NCI-H69 (cell line): ENCODE data around the gene CAPN13.
"Not testable (repeated sequence)": the region's sequence is repeated elsewhere in the genome, so short reads cannot be mapped to it uniquely, and the experiment has no call there.

ENCODE experiments used
- DNase-seq: peaks from one replicate; lab custom pipeline; 2025; lab: John Stamatoyannopoulos, UW

Gene CAPN13

DNA sequence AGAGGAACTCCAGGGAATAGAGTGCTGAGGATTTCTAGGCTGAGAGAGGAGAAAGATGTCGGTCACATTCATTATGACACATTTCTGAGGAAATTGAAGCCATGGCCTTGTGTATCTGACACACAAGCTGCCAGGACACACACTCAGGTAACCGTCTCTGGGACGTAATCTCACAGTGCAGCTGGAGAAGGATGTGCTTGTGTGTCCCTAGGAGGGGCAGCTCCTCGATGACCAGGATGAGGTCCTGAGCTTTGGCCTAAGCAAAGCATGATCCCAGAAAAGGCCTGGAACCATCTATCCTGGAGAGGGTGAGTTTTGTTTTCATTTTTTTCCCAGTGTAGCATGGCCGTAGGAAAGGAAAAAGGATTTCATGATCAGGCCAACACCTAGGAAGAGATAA is 102.2 kb downstream of the CAPN13 start:
- no peak for DNase-seq

DNA sequence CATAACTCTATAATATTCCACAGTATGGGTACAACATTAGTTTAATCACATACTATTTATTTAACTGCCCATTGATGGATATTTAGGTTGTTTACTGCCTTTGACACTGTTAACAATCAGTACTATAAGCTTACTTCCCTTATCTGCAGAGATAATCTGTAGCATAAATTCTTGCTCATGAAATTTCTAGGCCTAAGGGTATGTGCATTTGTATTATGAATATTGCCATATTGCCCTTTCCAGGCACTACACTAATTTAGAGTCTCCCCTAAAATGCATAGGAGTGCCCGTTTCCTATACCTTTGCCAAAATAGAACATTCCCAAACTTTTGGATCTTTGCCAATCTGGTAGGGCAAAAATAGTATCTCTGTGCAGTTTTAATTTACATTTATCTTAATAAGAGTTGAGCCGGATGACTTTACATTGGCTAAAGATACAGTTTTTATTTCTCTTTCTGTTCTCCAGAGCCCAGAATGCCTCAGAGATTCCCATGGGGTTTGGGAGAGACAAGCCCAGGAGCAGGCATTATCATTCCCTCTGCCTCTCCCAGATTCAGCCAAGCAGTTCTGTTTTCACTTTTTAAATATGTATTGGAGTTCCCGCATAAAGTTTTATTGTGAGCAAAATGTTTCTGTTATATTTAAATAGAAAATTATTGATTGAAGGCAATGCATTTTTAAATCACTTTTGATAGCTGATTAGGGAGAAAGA is 102.8 kb downstream of the CAPN13 start:
- no peak for DNase-seq

DNA sequence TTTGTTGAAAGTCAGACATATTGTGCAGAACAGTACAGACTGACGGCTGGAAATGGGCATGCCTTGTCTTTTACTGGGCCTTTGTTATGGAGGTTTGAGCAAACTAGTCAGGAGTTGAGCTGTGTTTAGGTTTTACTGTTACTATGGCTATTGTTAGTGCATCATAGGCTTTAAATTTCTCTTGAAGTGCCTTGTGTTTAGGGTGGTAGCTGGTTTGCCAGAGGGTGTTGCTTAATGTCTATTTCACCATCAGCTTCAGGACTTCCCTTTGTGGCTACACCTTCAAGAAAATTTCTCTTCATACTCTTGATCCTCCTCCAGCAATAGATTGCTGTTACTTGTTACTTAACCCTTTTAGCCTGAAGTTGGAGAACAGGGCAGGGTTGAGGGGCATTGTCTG is 104.6 kb downstream of the CAPN13 start:
- no peak for DNase-seq

DNA sequence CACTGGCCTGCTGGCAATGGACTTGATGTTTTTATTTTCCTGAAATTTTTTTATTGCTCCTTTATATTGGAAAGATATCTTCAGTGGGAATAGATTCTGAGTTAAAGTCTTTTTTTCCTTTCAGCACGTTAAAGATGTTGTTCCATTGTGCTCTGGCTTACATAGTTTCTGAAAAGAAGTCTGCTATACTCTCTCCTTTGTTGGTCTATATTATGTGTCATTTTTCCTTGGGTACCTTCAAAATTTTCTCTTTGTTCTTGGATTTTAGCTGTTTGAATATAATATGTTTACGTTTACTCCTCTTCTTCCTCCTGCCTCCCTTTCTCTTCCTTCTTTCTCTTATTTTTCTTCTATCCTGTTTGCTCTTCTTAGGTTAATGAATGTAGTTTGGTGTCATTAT is 105.5 kb downstream of the CAPN13 start:
- DNase-seq = peak; percentile 3

- not testable (repeated sequence) for DNase-seq
Observed at GRCh38 chr2:30697242-30698103, 109.8 kb downstream of the CAPN13 start.

GRCh38 chr2:30695749-30696148 is 111.5 kb downstream of the CAPN13 start:
- DNase-seq = no peak

DNA sequence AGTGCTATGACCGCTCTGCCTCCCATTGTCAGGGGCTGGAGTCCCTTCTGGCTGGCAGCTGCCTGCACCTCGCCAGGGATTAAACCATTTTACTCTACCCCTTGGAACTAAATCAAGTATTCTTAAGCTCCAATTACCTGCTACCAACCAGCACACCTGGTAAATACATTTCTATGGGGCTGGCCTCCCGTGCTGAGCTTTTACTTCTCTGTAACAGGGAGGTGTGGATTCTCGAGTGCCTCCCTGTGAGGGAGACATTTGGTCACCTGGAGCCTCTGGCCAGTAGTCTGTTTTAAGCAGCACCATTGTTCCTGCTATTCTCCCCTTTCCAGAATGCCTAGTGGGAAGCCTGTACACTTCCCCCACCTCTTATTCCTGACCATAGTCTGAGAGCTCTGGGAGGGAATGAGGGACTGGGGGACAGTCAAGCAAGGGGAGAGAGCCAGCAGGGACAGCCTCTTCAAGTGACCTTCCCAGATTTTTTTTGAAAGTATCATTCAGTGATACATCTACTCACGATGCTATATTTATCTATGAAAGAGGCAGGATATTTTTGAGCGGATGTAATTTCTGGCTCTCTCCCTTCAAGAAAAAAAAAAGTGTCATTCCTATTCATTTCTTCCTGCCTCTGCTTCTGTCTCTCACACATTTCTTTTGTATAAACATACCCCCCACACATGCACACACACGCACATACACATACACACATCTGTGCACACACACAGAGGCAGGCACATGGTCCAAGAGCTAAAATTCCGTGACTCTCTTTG is 112.8 kb downstream of the CAPN13 start:
- DNase-seq = peak; percentile 83

DNA sequence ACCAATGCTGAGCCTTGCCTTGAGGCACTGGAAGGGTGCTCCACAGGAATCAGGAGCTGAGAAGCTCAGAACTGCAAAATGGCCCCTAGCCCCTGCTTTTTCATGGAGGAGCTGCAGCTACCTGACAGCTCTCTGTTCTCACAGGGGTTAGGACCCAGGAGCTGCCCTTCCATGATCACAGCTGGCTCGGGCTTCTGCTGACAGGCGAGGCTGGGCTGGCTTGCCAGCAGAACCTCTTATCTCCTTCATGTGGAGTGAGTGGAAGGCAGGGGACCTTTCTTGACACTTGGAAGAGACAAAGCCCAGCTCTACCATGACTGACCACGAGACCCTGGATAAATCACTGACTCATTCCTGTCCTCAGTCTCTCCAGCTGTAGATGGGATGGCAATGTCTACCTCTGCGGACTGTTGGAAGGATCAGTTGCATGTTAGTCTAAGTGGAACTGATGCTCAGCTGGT is 113.4 kb downstream of the CAPN13 start:
- DNase-seq = peak; percentile 18

- DNase-seq = no peak
Observed at GRCh38 chr2:30692829-30693275, 114.4 kb downstream of the CAPN13 start.

DNA sequence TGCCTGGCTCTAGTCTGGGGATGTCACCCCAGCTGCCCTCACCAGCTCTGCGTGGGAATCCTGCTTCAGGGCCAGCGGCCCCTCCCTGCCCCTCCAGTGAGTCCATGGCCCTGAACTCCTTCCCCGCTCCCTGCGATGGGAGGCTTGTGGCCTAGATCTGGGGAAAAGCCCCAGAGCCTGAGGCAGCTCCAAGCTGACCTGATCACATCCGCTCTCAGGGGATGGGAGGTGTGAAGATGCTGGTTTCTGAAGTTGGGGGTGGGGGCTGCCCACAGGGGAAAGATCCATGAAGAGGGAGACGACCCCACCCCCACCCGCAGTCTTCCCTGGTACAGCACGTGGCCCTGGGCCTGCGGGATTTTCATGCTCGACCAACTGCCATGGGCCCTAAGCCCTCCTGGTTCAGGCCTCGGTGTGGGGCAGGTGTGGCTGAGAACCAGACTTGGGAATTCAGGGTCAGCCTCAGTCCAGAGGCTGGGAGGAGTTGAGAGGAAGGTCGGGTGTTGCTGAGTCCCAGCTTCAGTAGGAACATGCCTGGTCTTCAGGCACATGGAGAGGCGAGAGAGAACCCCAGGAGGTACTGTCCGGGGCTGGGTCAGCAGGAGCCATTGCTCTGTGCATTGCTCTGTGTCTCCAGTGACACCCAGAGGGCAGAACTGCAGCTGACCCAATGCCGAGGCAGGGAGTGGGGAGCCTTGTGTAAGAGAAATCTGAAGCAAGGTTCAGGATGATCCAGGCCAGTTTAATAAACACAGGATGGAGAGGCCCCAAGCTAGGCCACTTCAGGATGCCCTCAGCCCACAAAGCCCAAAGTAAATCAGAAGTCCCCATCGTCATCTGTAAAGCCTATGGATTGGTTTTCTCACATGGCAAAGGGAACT is 115.1 kb downstream of the CAPN13 start:
- no peak for DNase-seq

GRCh38 chr2:30691091-30691947 is 115.9 kb downstream of the CAPN13 start:
- no peak for DNase-seq

DNA sequence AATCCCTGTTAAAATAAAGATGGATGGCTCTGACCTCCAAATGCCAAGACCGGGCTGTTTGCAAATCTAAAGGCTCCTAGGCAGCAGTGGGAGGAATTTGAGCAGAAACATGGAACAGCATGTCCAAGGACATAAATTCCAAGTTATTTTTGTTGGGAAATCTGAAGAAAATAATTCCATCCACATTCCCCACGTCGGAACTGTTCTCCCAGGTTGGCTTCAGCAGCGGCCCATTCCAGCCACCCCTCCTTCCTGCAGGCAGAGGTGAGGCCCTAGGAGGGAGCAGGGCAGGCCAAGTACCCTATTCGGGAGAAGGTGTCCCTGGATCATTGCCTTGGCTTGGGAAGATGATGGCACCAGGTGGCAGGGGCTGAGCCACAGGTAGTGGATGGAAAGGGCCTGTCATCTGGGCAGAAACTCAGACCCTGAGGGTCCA is 117.1 kb downstream of the CAPN13 start:
- DNase-seq = peak; percentile 5

DNA sequence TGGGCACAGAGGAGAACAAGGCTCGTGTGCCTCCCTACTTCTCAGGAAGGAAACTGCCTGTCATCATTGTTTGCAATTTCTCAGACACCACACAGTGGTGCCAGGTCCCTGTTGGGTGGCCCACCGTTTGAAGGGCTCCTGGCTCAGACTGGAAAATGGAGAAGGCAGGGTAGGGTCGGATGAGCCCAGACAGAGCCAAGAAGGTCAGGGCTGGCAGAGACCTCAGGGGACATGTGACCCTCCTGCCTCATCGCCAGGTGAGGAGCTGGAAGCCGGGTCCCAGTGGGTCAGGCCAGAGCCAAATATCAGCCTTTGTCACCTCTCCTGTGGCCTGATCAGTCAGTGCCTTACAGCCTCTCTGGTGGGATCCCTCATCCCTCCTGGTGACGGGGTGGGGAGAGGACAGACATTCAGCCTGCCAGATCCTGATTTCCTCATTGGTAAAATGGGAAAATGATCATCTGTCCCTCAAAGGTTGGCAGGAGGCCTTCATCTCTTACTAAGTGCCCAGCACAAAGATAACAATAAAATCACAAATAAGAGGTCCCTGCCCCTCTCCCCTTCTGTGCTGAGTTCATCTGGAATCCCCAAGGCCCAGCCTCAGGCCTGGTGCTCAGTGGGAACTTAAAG is 117.6 kb downstream of the CAPN13 start:
- DNase-seq = peak; percentile 60

DNA sequence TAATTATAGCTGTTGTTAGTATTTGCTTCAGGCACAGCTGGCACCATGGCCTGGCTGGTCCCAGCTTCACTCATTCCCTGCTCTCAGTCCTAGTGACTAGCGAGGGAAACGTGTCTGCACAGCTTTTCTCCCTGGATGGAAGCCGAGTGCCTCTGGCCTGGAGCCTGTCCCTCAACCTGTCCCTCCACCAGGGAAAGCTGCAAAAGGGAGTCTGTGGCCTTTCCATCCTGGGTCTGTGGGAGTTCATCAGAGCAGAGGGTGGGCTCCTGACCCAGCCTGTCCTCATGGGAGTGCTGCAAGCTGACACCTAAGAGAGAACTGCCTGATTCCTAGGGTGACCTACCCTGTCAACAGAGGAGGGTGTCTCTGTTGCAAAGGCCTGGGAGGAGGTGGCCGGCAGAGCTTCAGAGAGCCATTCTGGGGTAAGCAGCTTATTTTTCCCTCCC is 118.3 kb downstream of the CAPN13 start:
- DNase-seq = peak; percentile 94

- peak; percentile 80 for DNase-seq
Observed at GRCh38 chr2:30686669-30687068, 120.6 kb downstream of the CAPN13 start.

DNA sequence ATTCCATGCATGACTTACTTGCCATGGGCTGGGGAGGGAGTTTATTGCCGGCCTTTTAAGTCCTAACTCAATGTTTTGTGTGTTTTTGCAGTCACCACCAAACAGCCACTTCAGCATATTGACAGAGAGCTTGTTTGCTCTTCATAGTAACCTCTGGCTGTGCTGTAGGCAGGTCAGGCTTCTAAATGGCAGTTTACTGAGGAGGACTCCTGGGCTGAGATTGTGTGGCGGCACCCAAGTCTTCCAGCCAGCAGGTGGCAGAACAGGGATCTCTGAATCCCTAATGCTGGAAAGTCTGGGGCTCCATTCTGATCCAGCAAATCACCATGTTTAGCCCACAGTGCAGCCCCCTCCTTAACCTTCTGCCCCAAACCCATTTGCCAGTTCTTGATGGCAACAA is 121.2 kb downstream of the CAPN13 start:
- peak; percentile 91 for DNase-seq

DNA sequence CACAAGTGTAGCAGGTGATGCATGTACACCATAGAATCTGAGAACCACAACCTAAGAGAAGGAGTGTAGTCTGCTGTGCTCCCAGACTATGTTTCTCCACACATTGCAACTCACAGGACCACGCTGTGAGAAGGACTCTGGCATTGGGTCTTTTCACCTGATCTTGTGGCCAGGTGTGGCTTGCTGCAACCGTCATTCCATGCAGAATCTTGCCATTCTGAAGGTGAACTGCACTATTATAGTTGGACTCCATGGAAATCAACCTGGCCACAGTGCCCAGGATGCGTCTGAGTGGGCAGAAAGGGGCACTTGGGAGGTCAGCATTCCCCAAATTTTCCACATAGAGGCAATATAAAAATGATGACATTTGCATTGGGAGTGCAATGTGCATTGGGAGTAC is 122.2 kb downstream of the CAPN13 start:
- no peak for DNase-seq

DNA sequence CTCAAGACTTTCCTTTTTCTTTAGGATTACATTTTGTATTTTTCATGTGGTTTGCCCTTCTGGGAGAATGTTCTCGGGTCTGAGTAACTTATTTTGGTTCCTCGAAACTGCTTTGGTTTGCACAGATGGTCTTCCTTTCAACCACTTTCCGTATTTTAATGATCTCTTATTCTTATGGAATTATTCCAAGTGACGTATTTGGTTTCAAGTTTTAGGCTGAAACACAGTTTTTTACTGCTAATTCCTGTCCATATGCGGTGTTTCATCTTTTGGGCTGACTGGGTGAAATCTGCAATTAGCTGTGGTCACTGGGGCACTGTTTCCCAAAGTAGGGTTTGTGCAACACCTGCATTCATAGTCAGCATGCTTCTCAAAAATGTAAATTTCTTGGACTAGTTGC is 122.7 kb downstream of the CAPN13 start:
- DNase-seq = no peak

- DNase-seq = no peak
Observed at GRCh38 chr2:30684026-30684425, 123.2 kb downstream of the CAPN13 start.
